GM12878 (cell line): ENCODE data around the gene PTTG1. TPM values are rescaled to one million over a fixed set of nuclear protein-coding genes. Genes with fewer than 3 reads are reported as not detected.

Experiments used
- CHD1 ChIP-seq: IDR thresholded peaks from 2 replicates; pipeline ENCODE4 v1.6.1; 2012; ENCODE audit warnings: low read depth, low read length, improper control_type of control experiment
- CHD4 ChIP-seq: fragments of 200-600 bp; sonication (generic); IDR thresholded peaks from 2 replicates; pipeline ENCODE4 v1.6.1; 2016; ENCODE audit warnings: mild to moderate bottlenecking
- RFX5 ChIP-seq: IDR thresholded peaks from 2 replicates; pipeline ENCODE4 v1.6.1; 2011; ENCODE audit warnings: low read depth, low read length, improper control_type of control experiment
- TCF3 ChIP-seq: IDR thresholded peaks from 2 replicates; pipeline ENCODE4 v1.6.1; 2012; ENCODE audit warnings: low read depth, mild to moderate bottlenecking, low read length, borderline replicate concordance; ENCODE audit not compliant: insufficient read depth
- ZBTB40 ChIP-seq: fragments of 450-650 bp; IDR thresholded peaks from 2 replicates; pipeline ENCODE4 v1.6.1; 2016; ENCODE audit warnings: mild to moderate bottlenecking, moderate library complexity, borderline replicate concordance
- ZNF274 ChIP-seq: IDR thresholded peaks from one replicate; pipeline ENCODE4 v1.8.0; 2011; ENCODE audit not compliant: insufficient read length, insufficient read depth
- polyA plus RNA-seq, 11 experiments: library from polyadenylated mRNA; depleted of rRNA in 4 of 11; unstranded in 6 of 11; stranded (reverse) in 5 of 11; fragments of >200 nt; fragmentation: Nextera tagmentation in 4 of 11; fragmentation: Illumina TruSeq in 1 of 11; extraction: Ambion mirVana in 4 of 11; extraction: Trizol in 1 of 11; gene quantifications; 1 replicate in 1 of 11; 2 replicates in 10 of 11; pipeline versions ENCODE4 v1.2.1 to v1.2.3, GENCODE V29; 2011 to 2016; ENCODE audit warnings: inconsistent platforms in 2 of 11, missing spikeins in 2 of 11, low read depth in 1 of 11
- total RNA-seq, 4 experiments: library from RNA; depleted of rRNA in 3 of 4; stranded (reverse); fragments of >200 nt in 3 of 4; fragmentation: Illumina TruSeq in 1 of 4; extraction: Trizol in 1 of 4; gene quantifications; 2 replicates each; pipeline versions ENCODE4 v1.2.1 to v1.2.3, GENCODE V29; 2013 to 2021
- TF ChIP-seq, protein P1 (sequence below): fragments of 450-650 bp; IDR thresholded peaks from 2 replicates; pipeline ENCODE4 v1.6.1; 2017; ENCODE audit warnings: mild to moderate bottlenecking, moderate library complexity
- TF ChIP-seq, protein P2 (sequence below): IDR thresholded peaks from 2 replicates; pipeline ENCODE4 v1.6.1; 2011; ENCODE audit warnings: borderline replicate concordance, low read depth, mild to moderate bottlenecking, moderate library complexity, low read length; ENCODE audit not compliant: insufficient read depth, poor library complexity, severe bottlenecking
- TF ChIP-seq, protein P3 (sequence below): IDR thresholded peaks from 2 replicates; pipeline ENCODE4 v1.6.1; 2012; ENCODE audit warnings: improper control_type of control experiment, low read depth, low read length; ENCODE audit not compliant: insufficient replicate concordance
- TF ChIP-seq, protein P4 (sequence below): fragments of 450-650 bp; IDR thresholded peaks from 2 replicates; pipeline ENCODE4 v1.6.1; 2017; ENCODE audit warnings: low read depth, mild to moderate bottlenecking, moderate library complexity

The PTTG1 gene
- total and polyA plus RNA-seq, 10 of the 15 experiments (the other 5 are each of a cell fraction or from before 2014, with no cell fraction given) = 154 to 1,033 (median 377) TPM

DNA sequence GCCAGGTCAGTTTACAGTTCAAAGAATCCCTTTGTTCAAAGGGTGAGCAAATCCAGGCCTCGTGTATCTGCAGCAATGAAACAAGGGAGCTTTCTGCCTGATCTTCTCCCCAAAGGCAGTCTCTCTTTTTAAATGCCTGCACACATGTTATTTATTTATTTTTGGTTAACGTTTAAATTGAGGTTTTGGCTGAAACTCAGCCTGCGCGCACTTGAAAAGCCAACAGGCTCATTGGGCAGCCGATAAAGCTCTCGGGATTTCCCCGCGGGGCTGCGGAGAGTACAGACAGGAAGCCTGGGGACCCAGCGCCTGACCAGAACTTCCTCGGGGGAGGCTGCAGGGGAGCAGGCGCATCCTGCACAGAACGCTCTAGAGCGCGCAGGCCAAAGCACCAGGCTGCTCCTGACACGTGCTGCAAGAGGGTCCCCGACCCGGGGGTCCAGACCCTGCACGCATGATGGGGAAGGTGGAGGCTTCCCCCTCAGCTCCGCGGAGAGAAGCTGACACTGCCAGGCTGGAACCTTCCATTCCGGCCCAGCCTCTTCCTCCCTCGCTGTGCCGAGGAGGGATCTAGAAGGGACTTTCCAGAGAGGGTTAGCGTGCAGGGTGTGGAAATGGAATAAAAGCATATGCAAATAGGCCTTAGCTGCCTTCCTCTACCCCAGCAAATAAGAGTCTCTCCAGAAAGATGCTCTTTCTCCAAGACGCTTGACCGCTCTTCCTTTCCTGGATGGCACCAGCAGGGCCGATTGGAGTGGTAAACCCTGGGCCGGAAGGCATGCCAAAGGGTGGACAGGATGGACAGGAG is 46.1 kb downstream of the PTTG1 start (continued):
- TF ChIP-seq ZBTB40 (peak; percentile 51; the same call in 1 of the 2 replicates), CHD4 (0 out of 2 replicates have a peak, but pooled peaks have one; percentile 77), CHD1 (peak; percentile 90; the same call in 1 of the 2 replicates), TCF3 (peak; percentile 69; the same call in 1 of the 2 replicates), ZNF274 (no peak), RFX5 (no peak)
- TF ChIP-seq, protein P1, sequence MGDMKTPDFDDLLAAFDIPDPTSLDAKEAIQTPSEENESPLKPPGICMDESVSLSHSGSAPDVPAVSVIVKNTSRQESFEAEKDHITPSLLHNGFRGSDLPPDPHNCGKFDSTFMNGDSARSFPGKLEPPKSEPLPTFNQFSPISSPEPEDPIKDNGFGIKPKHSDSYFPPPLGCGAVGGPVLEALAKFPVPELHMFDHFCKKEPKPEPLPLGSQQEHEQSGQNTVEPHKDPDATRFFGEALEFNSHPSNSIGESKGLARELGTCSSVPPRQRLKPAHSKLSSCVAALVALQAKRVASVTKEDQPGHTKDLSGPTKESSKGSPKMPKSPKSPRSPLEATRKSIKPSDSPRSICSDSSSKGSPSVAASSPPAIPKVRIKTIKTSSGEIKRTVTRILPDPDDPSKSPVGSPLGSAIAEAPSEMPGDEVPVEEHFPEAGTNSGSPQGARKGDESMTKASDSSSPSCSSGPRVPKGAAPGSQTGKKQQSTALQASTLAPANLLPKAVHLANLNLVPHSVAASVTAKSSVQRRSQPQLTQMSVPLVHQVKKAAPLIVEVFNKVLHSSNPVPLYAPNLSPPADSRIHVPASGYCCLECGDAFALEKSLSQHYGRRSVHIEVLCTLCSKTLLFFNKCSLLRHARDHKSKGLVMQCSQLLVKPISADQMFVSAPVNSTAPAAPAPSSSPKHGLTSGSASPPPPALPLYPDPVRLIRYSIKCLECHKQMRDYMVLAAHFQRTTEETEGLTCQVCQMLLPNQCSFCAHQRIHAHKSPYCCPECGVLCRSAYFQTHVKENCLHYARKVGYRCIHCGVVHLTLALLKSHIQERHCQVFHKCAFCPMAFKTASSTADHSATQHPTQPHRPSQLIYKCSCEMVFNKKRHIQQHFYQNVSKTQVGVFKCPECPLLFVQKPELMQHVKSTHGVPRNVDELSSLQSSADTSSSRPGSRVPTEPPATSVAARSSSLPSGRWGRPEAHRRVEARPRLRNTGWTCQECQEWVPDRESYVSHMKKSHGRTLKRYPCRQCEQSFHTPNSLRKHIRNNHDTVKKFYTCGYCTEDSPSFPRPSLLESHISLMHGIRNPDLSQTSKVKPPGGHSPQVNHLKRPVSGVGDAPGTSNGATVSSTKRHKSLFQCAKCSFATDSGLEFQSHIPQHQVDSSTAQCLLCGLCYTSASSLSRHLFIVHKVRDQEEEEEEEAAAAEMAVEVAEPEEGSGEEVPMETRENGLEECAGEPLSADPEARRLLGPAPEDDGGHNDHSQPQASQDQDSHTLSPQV = no peak
- TF ChIP-seq, protein P2, sequence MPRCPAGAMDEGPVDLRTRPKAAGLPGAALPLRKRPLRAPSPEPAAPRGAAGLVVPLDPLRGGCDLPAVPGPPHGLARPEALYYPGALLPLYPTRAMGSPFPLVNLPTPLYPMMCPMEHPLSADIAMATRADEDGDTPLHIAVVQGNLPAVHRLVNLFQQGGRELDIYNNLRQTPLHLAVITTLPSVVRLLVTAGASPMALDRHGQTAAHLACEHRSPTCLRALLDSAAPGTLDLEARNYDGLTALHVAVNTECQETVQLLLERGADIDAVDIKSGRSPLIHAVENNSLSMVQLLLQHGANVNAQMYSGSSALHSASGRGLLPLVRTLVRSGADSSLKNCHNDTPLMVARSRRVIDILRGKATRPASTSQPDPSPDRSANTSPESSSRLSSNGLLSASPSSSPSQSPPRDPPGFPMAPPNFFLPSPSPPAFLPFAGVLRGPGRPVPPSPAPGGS = peak; percentile 97
- TF ChIP-seq, protein P3, sequence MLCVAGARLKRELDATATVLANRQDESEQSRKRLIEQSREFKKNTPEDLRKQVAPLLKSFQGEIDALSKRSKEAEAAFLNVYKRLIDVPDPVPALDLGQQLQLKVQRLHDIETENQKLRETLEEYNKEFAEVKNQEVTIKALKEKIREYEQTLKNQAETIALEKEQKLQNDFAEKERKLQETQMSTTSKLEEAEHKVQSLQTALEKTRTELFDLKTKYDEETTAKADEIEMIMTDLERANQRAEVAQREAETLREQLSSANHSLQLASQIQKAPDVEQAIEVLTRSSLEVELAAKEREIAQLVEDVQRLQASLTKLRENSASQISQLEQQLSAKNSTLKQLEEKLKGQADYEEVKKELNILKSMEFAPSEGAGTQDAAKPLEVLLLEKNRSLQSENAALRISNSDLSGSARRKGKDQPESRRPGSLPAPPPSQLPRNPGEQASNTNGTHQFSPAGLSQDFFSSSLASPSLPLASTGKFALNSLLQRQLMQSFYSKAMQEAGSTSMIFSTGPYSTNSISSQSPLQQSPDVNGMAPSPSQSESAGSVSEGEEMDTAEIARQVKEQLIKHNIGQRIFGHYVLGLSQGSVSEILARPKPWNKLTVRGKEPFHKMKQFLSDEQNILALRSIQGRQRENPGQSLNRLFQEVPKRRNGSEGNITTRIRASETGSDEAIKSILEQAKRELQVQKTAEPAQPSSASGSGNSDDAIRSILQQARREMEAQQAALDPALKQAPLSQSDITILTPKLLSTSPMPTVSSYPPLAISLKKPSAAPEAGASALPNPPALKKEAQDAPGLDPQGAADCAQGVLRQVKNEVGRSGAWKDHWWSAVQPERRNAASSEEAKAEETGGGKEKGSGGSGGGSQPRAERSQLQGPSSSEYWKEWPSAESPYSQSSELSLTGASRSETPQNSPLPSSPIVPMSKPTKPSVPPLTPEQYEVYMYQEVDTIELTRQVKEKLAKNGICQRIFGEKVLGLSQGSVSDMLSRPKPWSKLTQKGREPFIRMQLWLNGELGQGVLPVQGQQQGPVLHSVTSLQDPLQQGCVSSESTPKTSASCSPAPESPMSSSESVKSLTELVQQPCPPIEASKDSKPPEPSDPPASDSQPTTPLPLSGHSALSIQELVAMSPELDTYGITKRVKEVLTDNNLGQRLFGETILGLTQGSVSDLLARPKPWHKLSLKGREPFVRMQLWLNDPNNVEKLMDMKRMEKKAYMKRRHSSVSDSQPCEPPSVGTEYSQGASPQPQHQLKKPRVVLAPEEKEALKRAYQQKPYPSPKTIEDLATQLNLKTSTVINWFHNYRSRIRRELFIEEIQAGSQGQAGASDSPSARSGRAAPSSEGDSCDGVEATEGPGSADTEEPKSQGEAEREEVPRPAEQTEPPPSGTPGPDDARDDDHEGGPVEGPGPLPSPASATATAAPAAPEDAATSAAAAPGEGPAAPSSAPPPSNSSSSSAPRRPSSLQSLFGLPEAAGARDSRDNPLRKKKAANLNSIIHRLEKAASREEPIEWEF = peak; percentile 10
- TF ChIP-seq, protein P4, sequence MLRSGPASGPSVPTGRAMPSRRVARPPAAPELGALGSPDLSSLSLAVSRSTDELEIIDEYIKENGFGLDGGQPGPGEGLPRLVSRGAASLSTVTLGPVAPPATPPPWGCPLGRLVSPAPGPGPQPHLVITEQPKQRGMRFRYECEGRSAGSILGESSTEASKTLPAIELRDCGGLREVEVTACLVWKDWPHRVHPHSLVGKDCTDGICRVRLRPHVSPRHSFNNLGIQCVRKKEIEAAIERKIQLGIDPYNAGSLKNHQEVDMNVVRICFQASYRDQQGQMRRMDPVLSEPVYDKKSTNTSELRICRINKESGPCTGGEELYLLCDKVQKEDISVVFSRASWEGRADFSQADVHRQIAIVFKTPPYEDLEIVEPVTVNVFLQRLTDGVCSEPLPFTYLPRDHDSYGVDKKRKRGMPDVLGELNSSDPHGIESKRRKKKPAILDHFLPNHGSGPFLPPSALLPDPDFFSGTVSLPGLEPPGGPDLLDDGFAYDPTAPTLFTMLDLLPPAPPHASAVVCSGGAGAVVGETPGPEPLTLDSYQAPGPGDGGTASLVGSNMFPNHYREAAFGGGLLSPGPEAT = peak; percentile 100
